K562 (cell line): ENCODE data around the gene UBE2L3. TPM values are rescaled to one million over a fixed set of nuclear protein-coding genes. Genes with fewer than 3 reads are reported as not detected.

Source experiments
- ATAC-seq: fragments of 200-7000 bp; cut with Tn5 transposase; 3 replicates; pipeline ENCODE4 v1.9.1; 2020; ENCODE audit warnings: moderate library complexity
- BruUV-seq: library from RNA; stranded (reverse); fragments of 400-500 nt; replicated peaks from 2 replicates; lab custom pipeline; 2021; lab: Mats Ljungman, UMichigan
- CTCF ChIA-PET: fragments of 300-600 bp; formaldehyde crosslinking; extraction: SDS; loops from one replicate; lab custom pipeline; 2021; ENCODE audit warnings: low intra/inter-chr PET ratio; lab: Yijun Ruan, JAX
- POLR2A ChIA-PET: fragments of 300-600, 350-650 bp; sonication (Branson Sonifier 250); formaldehyde crosslinking; extraction: SDS; loops from one replicate; lab custom pipeline; 2021; ENCODE audit warnings: antibody characterized with exemption, inconsistent platforms; lab: Yijun Ruan, JAX
- DNase-seq, 4 experiments: peaks; one replicate each; pipeline versions ENCODE4 v3.0.0 to v3.0.0-alpha.2; 2011 to 2018; ENCODE audit warnings: low spot score in 3 of 4, mixed read lengths in 3 of 4; ENCODE audit errors: extremely low read depth in 1 of 4
- FAIRE-seq: peaks from 2 replicates; lab custom pipeline; 2011; peaks lifted over from hg19 to GRCh38; lab: Jason Lieb, UNC
- H2AFZ ChIP-seq: 2 replicates; pipeline ENCODE4 v1.6.0; 2011; ENCODE audit warnings: low read depth, low read length, control low read depth, inconsistent platforms
- H3K27ac ChIP-seq: fragments of 200-600 bp; 3 replicates; pipeline ENCODE4 v1.8.0; 2011; ENCODE audit warnings: low read depth, mild to moderate bottlenecking, control low read depth, inconsistent platforms, low read length, moderate library complexity, mixed read lengths; ENCODE audit errors: extremely low read depth
- H3K27me3 ChIP-seq, 2 experiments: fragments of 300-600 bp in 1 of 2; 2 replicates in 1 of 2; 3 replicates in 1 of 2; pipeline versions ENCODE4 v1.6.0 to v1.8.0; 2011; ENCODE audit warnings: inconsistent platforms in 2 of 2, low read length in 2 of 2, mild to moderate bottlenecking in 1 of 2, mixed read lengths in 1 of 2, moderate library complexity in 1 of 2; ENCODE audit not compliant: control insufficient read depth in 2 of 2, insufficient read depth in 2 of 2
- H3K36me3 ChIP-seq: fragments of 300-600 bp; 3 replicates; pipeline ENCODE4 v1.8.0; 2011; ENCODE audit warnings: mild to moderate bottlenecking, low read length, inconsistent platforms; ENCODE audit not compliant: control insufficient read depth, insufficient read depth
- H3K4me1 ChIP-seq, 2 experiments: fragments of 200-600 bp in 1 of 2; replicated peaks in 1 of 2; 2 replicates in 1 of 2; 3 replicates in 1 of 2; pipeline versions ENCODE4 v1.5.1 to v1.8.0; 2011; ENCODE audit warnings: inconsistent platforms in 2 of 2, low read length in 2 of 2, mild to moderate bottlenecking in 1 of 2, mixed read lengths in 1 of 2, moderate library complexity in 1 of 2; ENCODE audit not compliant: control insufficient read depth in 2 of 2, insufficient read depth in 2 of 2
- H3K4me2 ChIP-seq: 2 replicates; pipeline ENCODE4 v1.6.1; 2011; ENCODE audit warnings: low read length, control low read depth, inconsistent platforms, mixed read lengths; ENCODE audit not compliant: insufficient read depth
- H3K4me3 ChIP-seq: fragments of 200-600 bp; sonication (generic), shearing (Covaris generic); 2 replicates; pipeline ENCODE4 v1.5.1; 2016; ENCODE audit warnings: control low read depth, inconsistent platforms
- H3K79me2 ChIP-seq: fragments of 200-600 bp; 3 replicates; pipeline ENCODE4 v1.8.0; 2011; ENCODE audit warnings: low read length, inconsistent platforms; ENCODE audit not compliant: control insufficient read depth, insufficient read depth
- H3K9ac ChIP-seq, 2 experiments: 2 replicates each; pipeline versions ENCODE4 v1.6.0 to v1.6.1; 2011; ENCODE audit warnings: low read depth in 2 of 2, low read length in 2 of 2, control low read depth in 1 of 2, inconsistent platforms in 1 of 2, mild to moderate bottlenecking in 1 of 2, mixed read lengths in 1 of 2; ENCODE audit not compliant: insufficient read depth in 1 of 2
- H3K9me1 ChIP-seq: one replicate; pipeline ENCODE4 v1.6.0; 2011; ENCODE audit warnings: inconsistent platforms, mild to moderate bottlenecking, low read length, moderate library complexity; ENCODE audit not compliant: control insufficient read depth, insufficient read depth
- H3K9me3 ChIP-seq: replicated peaks from 2 replicates; pipeline ENCODE4 v1.5.1; 2011; ENCODE audit warnings: low read depth, low read length, inconsistent platforms; ENCODE audit not compliant: control insufficient read depth, insufficient read depth
- H4K20me1 ChIP-seq: replicated peaks from 2 replicates; pipeline ENCODE4 v1.6.1; 2011; ENCODE audit warnings: low read length, inconsistent platforms, mixed read lengths; ENCODE audit not compliant: control insufficient read depth, insufficient read depth
- BRF1 ChIP-seq: IDR thresholded peaks from 3 replicates; pipeline ENCODE4 v1.6.1; 2011; ENCODE audit warnings: borderline replicate concordance, mild to moderate bottlenecking; ENCODE audit not compliant: insufficient read length; ENCODE audit errors: extremely low read depth
- EP300 ChIP-seq: IDR thresholded peaks from 2 replicates; pipeline ENCODE4 v1.6.1; 2012; ENCODE audit warnings: low read length, improper control_type of control experiment
- FOXJ2 ChIP-seq: fragments of 200-800 bp; sonication (Bioruptor generic); IDR thresholded peaks from 2 replicates; pipeline ENCODE4 v1.6.1; 2016; ENCODE audit warnings: missing genetic modification characterization, missing compliant biosample characterization
- JUNB ChIP-seq: fragments of 450-650 bp; formaldehyde crosslinking; conservative IDR thresholded peaks from 2 replicates; pipeline ENCODE4 v1.4.0; 2020; ENCODE audit warnings: mild to moderate bottlenecking
- LARP7 ChIP-seq: fragments of 450-650 bp; IDR thresholded peaks from 2 replicates; pipeline ENCODE4 v1.6.1; 2016
- RBFOX2 ChIP-seq: fragments of 200-400 bp; formaldehyde crosslinking; IDR thresholded peaks from 2 replicates; pipeline ENCODE4 v1.6.1; 2017; ENCODE audit warnings: low read depth, mild to moderate bottlenecking, low read length, moderate library complexity
- SAFB2 ChIP-seq: fragments of 200-400 bp; formaldehyde crosslinking; IDR thresholded peaks from 2 replicates; pipeline ENCODE4 v1.6.1; 2018; ENCODE audit warnings: borderline replicate concordance, low read length, low read depth, moderate library complexity; ENCODE audit not compliant: severe bottlenecking
- YY1 ChIP-seq, 3 experiments: IDR thresholded peaks; 2 replicates each; pipeline ENCODE4 v1.6.1; 2011; ENCODE audit warnings: low read length in 2 of 3, mild to moderate bottlenecking in 2 of 3, moderate library complexity in 2 of 3, borderline replicate concordance in 1 of 3, control low read depth in 1 of 3, low read depth in 1 of 3; ENCODE audit not compliant: insufficient read depth in 3 of 3, insufficient replicate concordance in 2 of 3, control insufficient read depth in 1 of 3, insufficient read length in 1 of 3; ENCODE audit errors: extremely low read depth in 1 of 3
- ZNF274 ChIP-seq: IDR thresholded peaks from 2 replicates; pipeline ENCODE4 v1.6.1; 2011; ENCODE audit warnings: low read depth, mild to moderate bottlenecking, low read length, moderate library complexity, borderline replicate concordance
- ZNF316 ChIP-seq: fragments of 450-650 bp; IDR thresholded peaks from 2 replicates; pipeline ENCODE4 v1.6.1; 2016
- ZNF583 ChIP-seq: fragments of 250-450 bp; sonication (Bioruptor Pico); IDR thresholded peaks from 2 replicates; pipeline ENCODE4 v1.4.0; 2020
- WGBS: fragments of 100-300 bp; shearing (Covaris generic); methylation state at CpG from one replicate; pipeline ENCODE4 v1.1.6; 2016; ENCODE audit warnings: low coverage, mixed read lengths; ENCODE audit not compliant: insufficient coverage; ENCODE audit errors: missing lambda C conversion rate; 5-methylcytosine and 5-hydroxymethylcytosine counted together
- in situ Hi-C: fragments of 300-500 bp; cut with MboI; formaldehyde crosslinking; loops from 4 replicates; pipeline ENCODE4 v1.15.0; 2018; ENCODE audit warnings: inconsistent platforms, mixed read lengths
- intact Hi-C: fragments of 100-400 bp; cut with micrococcal nuclease; formaldehyde crosslinking; loops from 2 replicates; pipeline ENCODE4 v1.14.2; 2022
- polyA plus RNA-seq, 8 experiments: library from polyadenylated mRNA; depleted of rRNA in 4 of 8; stranded (reverse) in 5 of 8; unstranded in 3 of 8; fragments of >200 nt; fragmentation: Nextera tagmentation in 2 of 8; fragmentation: Illumina TruSeq in 1 of 8; extraction: Ambion mirVana in 2 of 8; extraction: Trizol in 1 of 8; gene quantifications; 2 replicates each; pipeline versions ENCODE4 v1.2.1 to v1.2.3, GENCODE V29; 2011 to 2014; ENCODE audit warnings: inconsistent platforms in 1 of 8, missing spikeins in 1 of 8
- total RNA-seq, 7 experiments: library from RNA; depleted of rRNA in 6 of 7; stranded (reverse); fragments of >200 nt in 6 of 7; fragmentation: Illumina TruSeq in 2 of 7; extraction: Trizol in 2 of 7; gene quantifications; 2 replicates each; pipeline versions ENCODE4 v1.2.1 to v1.2.3, GENCODE V29; 2011 to 2021; ENCODE audit warnings: low replicate concordance in 1 of 7
- TF ChIP-seq, protein P1 (sequence below): sonication (generic); formaldehyde crosslinking; IDR thresholded peaks from 2 replicates; pipeline ENCODE4 v1.8.1; 2022; ENCODE audit warnings: missing genetic modification reagents
- TF ChIP-seq, protein P2 (sequence below): fragments of 250-450 bp; sonication (Bioruptor Pico); IDR thresholded peaks from 2 replicates; pipeline ENCODE4 v1.8.0; 2022; ENCODE audit warnings: inconsistent platforms
- TF ChIP-seq, protein P3 (sequence below): fragments of 150-350 bp; conservative IDR thresholded peaks from 2 replicates; pipeline ENCODE4 v1.6.1; 2014; ENCODE audit warnings: low read length
- TF ChIP-seq, protein P4 (sequence below): fragments of 250-450 bp; sonication (Bioruptor Pico); IDR thresholded peaks from 2 replicates; pipeline ENCODE4 v1.9.0; 2021; ENCODE audit warnings: mild to moderate bottlenecking

Gene UBE2L3
- total and polyA plus RNA-seq, 9 of the 15 experiments (the other 6 are each of a cell fraction or from before 2014, with no cell fraction given): 215 to 625 (median 285) TPM

DNA sequence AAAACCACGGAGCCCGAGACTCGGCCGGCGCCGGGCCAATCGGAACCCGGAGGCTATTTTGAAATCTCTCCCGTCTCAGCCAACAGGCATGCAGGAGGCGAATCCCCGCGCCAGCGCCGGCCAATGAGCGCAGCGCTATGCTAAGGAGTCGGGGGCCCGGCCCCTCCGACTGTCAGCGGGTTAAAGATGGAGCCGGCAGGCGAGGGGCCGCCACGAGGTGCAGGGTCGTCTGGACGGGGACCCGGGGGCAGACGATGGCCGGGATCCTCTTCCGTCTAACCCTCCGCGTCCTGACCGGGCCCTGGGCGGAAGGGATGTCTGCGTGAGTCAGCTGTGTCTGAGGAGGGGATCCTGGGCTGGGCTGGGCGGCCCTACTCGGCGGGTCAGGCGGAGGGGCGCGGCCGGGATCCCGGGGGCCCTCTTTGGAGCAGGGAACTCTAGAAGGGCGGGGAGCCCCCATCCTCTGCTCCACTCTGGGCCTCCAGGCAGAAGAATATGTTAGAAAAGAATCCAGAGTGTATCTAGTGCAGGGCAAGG lies 84.6 kb downstream of the UBE2L3 start:
- peak; percentile 90 for FAIRE-seq
- intact Hi-C loops (loop anchor here (1.0 to 10.0 kb wide), 3 partner anchors 14 to 797 kb away; partner anchors contain the start of genes CCDC116, PI4KA, PPIL2 and SNAP29), in situ Hi-C loops (loop anchor here (25.0 kb wide), 1 partner anchor 1315 kb away; no protein-coding TSS in a partner anchor)
- Histone ChIP-seq H3K27me3 (no peaks in the 10 kb centered on the region), H4K20me1 (peaks cover 8% of the 10 kb centered on the region), H3K27ac (peak overlapping the region; percentile 69), H2AFZ (peak overlapping the region; percentile 81), H3K9me3 (no peaks in the 10 kb centered on the region), H3K4me2 (peak overlapping the region; percentile 85), H3K9me1 (peaks cover 13% of the 10 kb centered on the region), H3K79me2 (peaks cover 18% of the 10 kb centered on the region), H3K4me3 (peak overlapping the region; percentile 47), H3K36me3 (peaks cover 50% of the 10 kb centered on the region), H3K9ac (peak overlapping the region; percentile 75 to 91), H3K4me1 (peaks cover 35 to 42% of the 10 kb centered on the region in 2 experiments)
- WGBS: under 1% methylated on average over 44 of the region's 44 CpGs
- no TSS peak for BruUV-seq
- ChIA-PET CTCF (interaction anchor here (1.2 kb wide), 1 partner anchor 286 kb away, joined by 5 read pairs; no protein-coding TSS in a partner anchor), POLR2A (interaction anchor here (0.5 to 75.5 kb wide), 20 partner anchors 7 to 1107 kb away, joined by 3 to 4622 read pairs (median 4); partner anchors contain the start of genes CCDC116, PPIL2, SDF2L1 and YDJC)
- DNase-seq: peak; percentile 100
- peak; percentile 94 for ATAC-seq
- TF ChIP-seq BRF1 (no peak), JUNB (CRISPR knock-in tag) (no peak), ZNF274 (no peak), EP300 (peak; percentile 33; the same call in 1 of the 2 replicates), SAFB2 (no peak), YY1 (IDR thresholded peaks at IDR 0.05; ENCODE audit: borderline replicate concordance in 1 of 3, control insufficient read depth in 1 of 3, extremely low read depth in 1 of 3, insufficient read depth in 3 of 3, insufficient read length in 1 of 3, insufficient replicate concordance in 2 of 3, low read depth in 1 of 3, low read length in 2 of 3) (peak in 1 of 3 experiments; percentile 97), RBFOX2 (no peak), FOXJ2 (tag) (no peak), ZNF583 (CRISPR knock-in tag) (no peak), LARP7 (no peak), ZNF316 (no peak)
- TF ChIP-seq, protein P1, sequence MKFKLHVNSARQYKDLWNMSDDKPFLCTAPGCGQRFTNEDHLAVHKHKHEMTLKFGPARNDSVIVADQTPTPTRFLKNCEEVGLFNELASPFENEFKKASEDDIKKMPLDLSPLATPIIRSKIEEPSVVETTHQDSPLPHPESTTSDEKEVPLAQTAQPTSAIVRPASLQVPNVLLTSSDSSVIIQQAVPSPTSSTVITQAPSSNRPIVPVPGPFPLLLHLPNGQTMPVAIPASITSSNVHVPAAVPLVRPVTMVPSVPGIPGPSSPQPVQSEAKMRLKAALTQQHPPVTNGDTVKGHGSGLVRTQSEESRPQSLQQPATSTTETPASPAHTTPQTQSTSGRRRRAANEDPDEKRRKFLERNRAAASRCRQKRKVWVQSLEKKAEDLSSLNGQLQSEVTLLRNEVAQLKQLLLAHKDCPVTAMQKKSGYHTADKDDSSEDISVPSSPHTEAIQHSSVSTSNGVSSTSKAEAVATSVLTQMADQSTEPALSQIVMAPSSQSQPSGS (CRISPR knock-in tag): no peak
- TF ChIP-seq, protein P2, sequence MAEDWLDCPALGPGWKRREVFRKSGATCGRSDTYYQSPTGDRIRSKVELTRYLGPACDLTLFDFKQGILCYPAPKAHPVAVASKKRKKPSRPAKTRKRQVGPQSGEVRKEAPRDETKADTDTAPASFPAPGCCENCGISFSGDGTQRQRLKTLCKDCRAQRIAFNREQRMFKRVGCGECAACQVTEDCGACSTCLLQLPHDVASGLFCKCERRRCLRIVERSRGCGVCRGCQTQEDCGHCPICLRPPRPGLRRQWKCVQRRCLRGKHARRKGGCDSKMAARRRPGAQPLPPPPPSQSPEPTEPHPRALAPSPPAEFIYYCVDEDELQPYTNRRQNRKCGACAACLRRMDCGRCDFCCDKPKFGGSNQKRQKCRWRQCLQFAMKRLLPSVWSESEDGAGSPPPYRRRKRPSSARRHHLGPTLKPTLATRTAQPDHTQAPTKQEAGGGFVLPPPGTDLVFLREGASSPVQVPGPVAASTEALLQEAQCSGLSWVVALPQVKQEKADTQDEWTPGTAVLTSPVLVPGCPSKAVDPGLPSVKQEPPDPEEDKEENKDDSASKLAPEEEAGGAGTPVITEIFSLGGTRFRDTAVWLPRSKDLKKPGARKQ (CRISPR knock-in tag): no peak
- TF ChIP-seq, protein P3, sequence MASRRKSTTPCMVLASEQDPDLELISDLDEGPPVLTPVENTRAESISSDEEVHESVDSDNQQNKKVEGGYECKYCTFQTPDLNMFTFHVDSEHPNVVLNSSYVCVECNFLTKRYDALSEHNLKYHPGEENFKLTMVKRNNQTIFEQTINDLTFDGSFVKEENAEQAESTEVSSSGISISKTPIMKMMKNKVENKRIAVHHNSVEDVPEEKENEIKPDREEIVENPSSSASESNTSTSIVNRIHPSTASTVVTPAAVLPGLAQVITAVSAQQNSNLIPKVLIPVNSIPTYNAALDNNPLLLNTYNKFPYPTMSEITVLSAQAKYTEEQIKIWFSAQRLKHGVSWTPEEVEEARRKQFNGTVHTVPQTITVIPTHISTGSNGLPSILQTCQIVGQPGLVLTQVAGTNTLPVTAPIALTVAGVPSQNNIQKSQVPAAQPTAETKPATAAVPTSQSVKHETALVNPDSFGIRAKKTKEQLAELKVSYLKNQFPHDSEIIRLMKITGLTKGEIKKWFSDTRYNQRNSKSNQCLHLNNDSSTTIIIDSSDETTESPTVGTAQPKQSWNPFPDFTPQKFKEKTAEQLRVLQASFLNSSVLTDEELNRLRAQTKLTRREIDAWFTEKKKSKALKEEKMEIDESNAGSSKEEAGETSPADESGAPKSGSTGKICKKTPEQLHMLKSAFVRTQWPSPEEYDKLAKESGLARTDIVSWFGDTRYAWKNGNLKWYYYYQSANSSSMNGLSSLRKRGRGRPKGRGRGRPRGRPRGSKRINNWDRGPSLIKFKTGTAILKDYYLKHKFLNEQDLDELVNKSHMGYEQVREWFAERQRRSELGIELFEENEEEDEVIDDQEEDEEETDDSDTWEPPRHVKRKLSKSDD: peak; percentile 92; the same call in 1 of the 2 replicates
- TF ChIP-seq, protein P4, sequence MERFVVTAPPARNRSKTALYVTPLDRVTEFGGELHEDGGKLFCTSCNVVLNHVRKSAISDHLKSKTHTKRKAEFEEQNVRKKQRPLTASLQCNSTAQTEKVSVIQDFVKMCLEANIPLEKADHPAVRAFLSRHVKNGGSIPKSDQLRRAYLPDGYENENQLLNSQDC (CRISPR knock-in tag): no peak
